Measurements from ENCODE around the gene WDR27.

DNA sequence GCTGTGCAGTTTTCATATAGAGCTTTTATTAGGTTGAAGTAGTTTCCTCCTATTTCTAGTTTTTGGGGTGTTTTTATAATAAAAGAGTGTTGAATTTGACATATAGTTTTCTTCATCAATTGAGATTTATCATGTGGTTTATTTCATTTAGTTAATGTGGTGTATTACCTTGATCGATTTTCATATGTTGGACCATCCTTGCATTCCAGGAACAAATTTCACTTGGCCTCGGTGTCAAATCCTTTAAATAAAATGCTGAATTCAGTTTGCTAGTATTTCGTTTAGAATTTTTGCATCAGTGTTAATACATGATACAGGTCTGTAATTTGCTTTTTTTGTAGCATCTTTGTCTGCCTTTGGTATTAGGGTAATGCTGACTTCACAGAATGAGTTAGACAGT, 43.6 kb upstream of the WDR27 start:
- TF ChIP-seq, protein P1, sequence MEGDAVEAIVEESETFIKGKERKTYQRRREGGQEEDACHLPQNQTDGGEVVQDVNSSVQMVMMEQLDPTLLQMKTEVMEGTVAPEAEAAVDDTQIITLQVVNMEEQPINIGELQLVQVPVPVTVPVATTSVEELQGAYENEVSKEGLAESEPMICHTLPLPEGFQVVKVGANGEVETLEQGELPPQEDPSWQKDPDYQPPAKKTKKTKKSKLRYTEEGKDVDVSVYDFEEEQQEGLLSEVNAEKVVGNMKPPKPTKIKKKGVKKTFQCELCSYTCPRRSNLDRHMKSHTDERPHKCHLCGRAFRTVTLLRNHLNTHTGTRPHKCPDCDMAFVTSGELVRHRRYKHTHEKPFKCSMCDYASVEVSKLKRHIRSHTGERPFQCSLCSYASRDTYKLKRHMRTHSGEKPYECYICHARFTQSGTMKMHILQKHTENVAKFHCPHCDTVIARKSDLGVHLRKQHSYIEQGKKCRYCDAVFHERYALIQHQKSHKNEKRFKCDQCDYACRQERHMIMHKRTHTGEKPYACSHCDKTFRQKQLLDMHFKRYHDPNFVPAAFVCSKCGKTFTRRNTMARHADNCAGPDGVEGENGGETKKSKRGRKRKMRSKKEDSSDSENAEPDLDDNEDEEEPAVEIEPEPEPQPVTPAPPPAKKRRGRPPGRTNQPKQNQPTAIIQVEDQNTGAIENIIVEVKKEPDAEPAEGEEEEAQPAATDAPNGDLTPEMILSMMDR (IDR thresholded peaks at IDR 0.05; ENCODE audit: borderline replicate concordance, extremely low read depth, low read length, poor library complexity, severe bottlenecking), result no peak
- no peak for TF ChIP-seq EZH2 (IDR thresholded peaks at IDR 0.05; ENCODE audit: borderline replicate concordance, low read depth, low read length, severe bottlenecking)

All from DND-41 (cell line).